ENCODE results near the gene JADE1.

DNA sequence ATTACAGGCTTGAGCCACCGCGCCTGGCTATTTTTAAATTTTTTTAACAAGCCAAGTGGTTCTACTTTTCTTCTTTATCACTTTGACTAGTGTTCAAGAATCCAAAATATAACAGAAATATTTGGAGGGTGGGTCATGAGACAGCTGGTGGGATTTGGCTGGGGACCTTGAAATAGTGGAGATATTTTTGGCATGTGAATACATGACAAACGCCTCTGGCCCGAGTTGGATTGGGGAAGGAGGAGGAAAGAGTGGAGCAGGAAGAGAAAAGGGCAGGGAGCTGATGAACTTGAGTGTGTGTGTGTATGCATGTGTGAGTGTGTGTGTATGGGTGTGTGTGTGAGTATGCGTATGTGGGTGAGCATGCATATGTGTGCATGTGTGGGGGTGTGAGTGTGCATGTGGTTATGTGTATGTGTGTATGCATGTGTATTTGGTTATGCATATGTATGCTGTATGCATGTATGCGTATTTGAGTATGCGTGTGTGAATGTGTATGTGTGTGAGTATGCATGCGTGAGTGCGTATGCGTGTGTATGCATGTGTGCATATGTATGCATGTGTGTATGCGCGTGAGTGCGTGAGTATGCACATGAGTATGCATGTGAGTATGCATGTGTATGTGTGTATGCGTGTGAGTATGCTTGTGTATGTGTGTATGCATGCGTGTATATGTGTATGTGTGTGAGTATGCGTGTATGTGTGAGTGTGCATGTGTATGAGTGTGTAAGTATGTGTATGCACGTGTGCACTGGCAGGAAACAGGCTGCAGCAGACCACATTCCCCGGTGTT is 49.6 kb downstream of the JADE1 start:
- TF ChIP-seq, protein P1, sequence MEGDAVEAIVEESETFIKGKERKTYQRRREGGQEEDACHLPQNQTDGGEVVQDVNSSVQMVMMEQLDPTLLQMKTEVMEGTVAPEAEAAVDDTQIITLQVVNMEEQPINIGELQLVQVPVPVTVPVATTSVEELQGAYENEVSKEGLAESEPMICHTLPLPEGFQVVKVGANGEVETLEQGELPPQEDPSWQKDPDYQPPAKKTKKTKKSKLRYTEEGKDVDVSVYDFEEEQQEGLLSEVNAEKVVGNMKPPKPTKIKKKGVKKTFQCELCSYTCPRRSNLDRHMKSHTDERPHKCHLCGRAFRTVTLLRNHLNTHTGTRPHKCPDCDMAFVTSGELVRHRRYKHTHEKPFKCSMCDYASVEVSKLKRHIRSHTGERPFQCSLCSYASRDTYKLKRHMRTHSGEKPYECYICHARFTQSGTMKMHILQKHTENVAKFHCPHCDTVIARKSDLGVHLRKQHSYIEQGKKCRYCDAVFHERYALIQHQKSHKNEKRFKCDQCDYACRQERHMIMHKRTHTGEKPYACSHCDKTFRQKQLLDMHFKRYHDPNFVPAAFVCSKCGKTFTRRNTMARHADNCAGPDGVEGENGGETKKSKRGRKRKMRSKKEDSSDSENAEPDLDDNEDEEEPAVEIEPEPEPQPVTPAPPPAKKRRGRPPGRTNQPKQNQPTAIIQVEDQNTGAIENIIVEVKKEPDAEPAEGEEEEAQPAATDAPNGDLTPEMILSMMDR (conservative IDR thresholded peaks at IDR 0.05; ENCODE audit: low read depth in 2 of 2), result no peak
- TF ChIP-seq EZH2 (IDR thresholded peaks at IDR 0.05; ENCODE audit: low read depth, unreplicated experiment) (no peak), POLR2AphosphoS5 (IDR thresholded peaks at IDR 0.05; ENCODE audit: low read depth) (peak; percentile 46), EZH2phosphoT487 (IDR thresholded peaks at IDR 0.05; ENCODE audit: unreplicated experiment) (no peak), CREB1 (CRISPR knock-in tag; IDR thresholded peaks at IDR 0.05; ENCODE audit: low read depth) (no peak), JUNB (IDR thresholded peaks at IDR 0.05; ENCODE audit: unreplicated experiment) (no peak), STAT1 (IDR thresholded peaks at IDR 0.05; ENCODE audit: unreplicated experiment) (no peak)

Data from GM23338 (cell line).